ENCODE results near the gene KRT80. TPM values are rescaled to one million over a fixed set of nuclear protein-coding genes. Genes with fewer than 3 reads are reported as not detected.

KRT80 gene
- total RNA-seq, 1 experiment from 2014 or later: not detected

DNA sequence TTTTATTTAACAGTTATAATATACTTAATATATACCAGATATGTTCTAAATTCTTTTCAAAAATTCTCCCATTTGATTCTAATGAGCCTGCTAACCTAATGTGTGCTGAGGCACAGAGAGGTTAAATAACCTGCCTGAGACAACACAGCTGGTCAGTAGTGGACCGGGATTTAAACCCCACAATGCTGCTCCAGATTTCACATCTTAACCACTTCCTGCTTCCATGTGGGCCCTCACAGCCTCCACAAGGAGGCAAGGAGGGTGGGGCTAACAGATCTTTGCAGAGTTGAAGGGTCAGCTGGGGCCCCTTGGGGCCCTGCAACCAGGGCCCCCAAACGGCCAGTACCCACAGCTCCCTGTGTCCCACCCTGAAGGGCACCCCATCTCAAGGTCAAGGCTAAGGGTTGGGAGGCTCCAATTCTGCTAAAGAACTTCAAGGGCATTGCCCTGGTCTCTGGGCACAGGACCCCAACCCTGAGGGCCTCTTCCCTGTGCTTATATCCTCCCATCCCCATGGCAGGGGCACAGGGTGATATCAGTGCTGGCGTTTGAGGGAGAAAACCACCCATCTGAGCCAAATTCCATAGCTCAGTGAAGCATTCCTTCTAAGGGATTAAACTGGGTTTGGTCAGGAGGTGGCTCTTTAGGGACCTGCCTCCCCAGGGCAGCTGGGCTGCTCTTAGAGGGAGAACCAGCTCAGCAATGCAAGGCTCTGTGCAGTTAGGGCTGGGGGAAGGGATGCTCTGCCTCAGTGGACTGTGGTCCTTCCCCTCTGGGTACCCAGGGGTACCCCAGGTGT is 2.2 kb downstream of the KRT80 start:
- no peak overlapping the region for H2AFZ ChIP-seq (ENCODE audit: low read length)
- no peaks in the 10 kb centered on the region for H3K27me3 ChIP-seq (ENCODE audit: low read length)
- H3K36me3 ChIP-seq (ENCODE audit: insufficient read depth, low read length): no peaks in the 10 kb centered on the region
- no peaks in the 10 kb centered on the region for H3K4me1 ChIP-seq (ENCODE audit: low read length)
- no peaks in the 10 kb centered on the region for H3K79me2 ChIP-seq (ENCODE audit: low read length)
- H3K4me3 ChIP-seq (ENCODE audit: low read length): no peak overlapping the region
- no peaks in the 10 kb centered on the region for H4K20me1 ChIP-seq (ENCODE audit: insufficient read depth, low read depth, low read length)
- no peak for DNase-seq
- no peaks in the 10 kb centered on the region for H3K9me3 ChIP-seq (ENCODE audit: low read length)
- H3K4me2 ChIP-seq (ENCODE audit: low read depth, low read length, poor library complexity, severe bottlenecking): no peak overlapping the region
- H3K9ac ChIP-seq (ENCODE audit: low read length): no peak overlapping the region
- H3K9me2 ChIP-seq (replicated peaks; ENCODE audit: insufficient read depth, low read length): no peaks in the 10 kb centered on the region
- no peak overlapping the region for H3K27ac ChIP-seq (ENCODE audit: low read length)

DNA sequence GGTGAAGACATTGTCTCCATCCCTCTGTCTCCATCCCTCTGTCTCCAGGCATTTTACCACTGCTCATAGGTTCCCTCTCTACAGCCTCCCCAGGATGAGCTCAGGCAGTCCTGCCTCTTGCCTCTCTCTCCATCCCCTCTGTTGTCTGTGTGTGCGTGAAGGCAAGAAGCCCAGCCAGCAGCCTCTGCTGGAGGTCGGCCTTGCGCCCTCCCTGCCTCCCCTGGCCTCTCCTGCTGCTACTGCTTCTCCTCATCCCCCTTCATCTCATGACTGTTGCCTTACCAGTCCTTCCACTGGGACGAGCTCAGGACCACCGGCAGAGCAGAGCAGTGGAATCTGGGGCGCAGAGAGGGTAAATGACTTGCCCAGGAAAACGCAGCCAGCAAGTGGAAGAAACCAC is 3.2 kb downstream of the KRT80 start:
- DNase-seq: no peak
- no peak overlapping the region for H3K27ac ChIP-seq (ENCODE audit: low read length)
- no peaks in the 10 kb centered on the region for H3K36me3 ChIP-seq (ENCODE audit: insufficient read depth, low read length)
- no peak overlapping the region for H2AFZ ChIP-seq (ENCODE audit: low read length)
- H3K4me1 ChIP-seq (ENCODE audit: low read length): no peaks in the 10 kb centered on the region
- no peaks in the 10 kb centered on the region for H3K79me2 ChIP-seq (ENCODE audit: low read length)
- H3K9ac ChIP-seq (ENCODE audit: low read length): no peak overlapping the region
- no peaks in the 10 kb centered on the region for H3K9me3 ChIP-seq (ENCODE audit: low read length)
- no peak overlapping the region for H3K4me3 ChIP-seq (ENCODE audit: low read length)
- no peaks in the 10 kb centered on the region for H4K20me1 ChIP-seq (ENCODE audit: insufficient read depth, low read depth, low read length)
- H3K9me2 ChIP-seq (replicated peaks; ENCODE audit: insufficient read depth, low read length): no peaks in the 10 kb centered on the region
- no peak overlapping the region for H3K4me2 ChIP-seq (ENCODE audit: low read depth, low read length, poor library complexity, severe bottlenecking)
- no peaks in the 10 kb centered on the region for H3K27me3 ChIP-seq (ENCODE audit: low read length)

DNA sequence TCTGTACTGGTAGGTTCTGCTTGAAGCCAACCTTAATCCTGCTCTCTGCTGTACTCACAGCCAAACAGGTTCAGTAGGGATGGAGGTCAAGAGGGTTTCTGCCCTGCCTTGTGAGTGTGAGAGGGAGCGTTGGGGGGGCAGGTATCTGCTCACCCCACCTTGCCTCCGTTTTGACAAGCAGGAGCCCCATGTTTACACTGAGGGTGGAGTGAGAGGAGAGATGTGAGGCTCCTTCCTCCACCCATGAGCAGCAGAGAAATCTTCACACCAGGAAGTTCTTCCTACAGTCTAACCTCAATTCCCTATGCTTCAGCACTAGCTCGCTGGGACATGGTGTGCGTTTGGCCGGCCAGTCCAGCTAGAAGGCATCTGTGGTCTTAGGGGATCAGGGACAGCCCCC is 4.2 kb downstream of the KRT80 start:
- H3K4me3 ChIP-seq (ENCODE audit: low read length): no peak overlapping the region
- no peak overlapping the region for H3K4me2 ChIP-seq (ENCODE audit: low read depth, low read length, poor library complexity, severe bottlenecking)
- no peak overlapping the region for H3K9ac ChIP-seq (ENCODE audit: low read length)
- H4K20me1 ChIP-seq (ENCODE audit: insufficient read depth, low read depth, low read length): no peaks in the 10 kb centered on the region
- no peak for DNase-seq
- H2AFZ ChIP-seq (ENCODE audit: low read length): no peak overlapping the region
- no peaks in the 10 kb centered on the region for H3K36me3 ChIP-seq (ENCODE audit: insufficient read depth, low read length)
- H3K9me2 ChIP-seq (replicated peaks; ENCODE audit: insufficient read depth, low read length): no peaks in the 10 kb centered on the region
- H3K27ac ChIP-seq (ENCODE audit: low read length): no peak overlapping the region
- H3K27me3 ChIP-seq (ENCODE audit: low read length): no peaks in the 10 kb centered on the region
- H3K79me2 ChIP-seq (ENCODE audit: low read length): no peaks in the 10 kb centered on the region
- H3K9me3 ChIP-seq (ENCODE audit: low read length): no peaks in the 10 kb centered on the region
- H3K4me1 ChIP-seq (ENCODE audit: low read length): no peaks in the 10 kb centered on the region

GRCh38 chr12:52187206-52187605 is 4.6 kb downstream of the KRT80 start:
- Histone ChIP-seq H3K4me3 (ENCODE audit: low read length) (no peak overlapping the region), H3K79me2 (ENCODE audit: low read length) (no peaks in the 10 kb centered on the region), H4K20me1 (ENCODE audit: insufficient read depth, low read depth, low read length) (no peaks in the 10 kb centered on the region), H3K4me1 (ENCODE audit: low read length) (no peaks in the 10 kb centered on the region), H2AFZ (ENCODE audit: low read length) (no peak overlapping the region), H3K27ac (ENCODE audit: low read length) (no peak overlapping the region), H3K36me3 (ENCODE audit: insufficient read depth, low read length) (no peaks in the 10 kb centered on the region), H3K9me2 (replicated peaks; ENCODE audit: insufficient read depth, low read length) (no peaks in the 10 kb centered on the region), H3K9ac (ENCODE audit: low read length) (no peak overlapping the region), H3K27me3 (ENCODE audit: low read length) (no peaks in the 10 kb centered on the region), H3K9me3 (ENCODE audit: low read length) (no peaks in the 10 kb centered on the region), H3K4me2 (ENCODE audit: low read depth, low read length, poor library complexity, severe bottlenecking) (no peak overlapping the region)
- no peak for DNase-seq

DNA sequence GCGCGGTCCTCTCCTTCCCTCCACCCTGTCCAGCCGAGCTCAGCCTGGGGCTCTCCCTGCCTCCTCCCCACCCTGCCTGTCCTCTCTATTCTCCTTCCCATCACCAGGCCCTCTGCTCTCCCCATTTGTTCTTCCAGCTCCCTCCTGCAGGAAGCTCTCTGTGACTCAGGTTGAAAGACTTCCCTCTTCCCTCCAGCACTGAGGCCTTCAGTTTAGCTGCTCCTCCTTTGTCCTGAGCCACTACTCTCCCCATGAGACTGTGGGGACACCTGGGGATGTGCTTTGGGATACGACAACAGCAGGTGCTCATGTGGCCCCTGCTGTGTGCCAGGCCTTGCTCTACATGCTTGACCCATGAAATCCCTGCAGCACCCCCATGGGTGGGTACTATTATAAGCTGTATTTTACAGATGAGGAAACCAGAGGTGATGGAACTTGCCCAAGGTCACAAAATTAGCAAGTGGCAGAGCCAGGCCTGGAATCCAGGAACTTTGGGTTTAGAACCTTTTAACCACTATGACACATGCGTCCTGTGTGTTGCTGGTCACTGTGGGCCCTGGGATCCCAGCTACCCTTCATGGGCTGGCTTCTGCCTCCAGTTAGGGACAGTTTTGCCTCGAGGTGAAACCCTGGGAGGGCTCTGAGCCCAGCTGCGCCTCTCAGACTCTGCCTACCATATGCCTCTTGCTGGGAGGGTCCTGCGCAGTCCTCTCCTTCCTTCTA is 5.5 kb downstream of the KRT80 start:
- Histone ChIP-seq H3K79me2 (ENCODE audit: low read length) (no peaks in the 10 kb centered on the region), H3K4me2 (ENCODE audit: low read depth, low read length, poor library complexity, severe bottlenecking) (no peak overlapping the region), H3K4me1 (ENCODE audit: low read length) (no peaks in the 10 kb centered on the region), H4K20me1 (ENCODE audit: insufficient read depth, low read depth, low read length) (no peaks in the 10 kb centered on the region), H3K9me3 (ENCODE audit: low read length) (no peaks in the 10 kb centered on the region), H3K9ac (ENCODE audit: low read length) (no peak overlapping the region), H3K27ac (ENCODE audit: low read length) (no peak overlapping the region), H3K9me2 (replicated peaks; ENCODE audit: insufficient read depth, low read length) (no peaks in the 10 kb centered on the region), H3K27me3 (ENCODE audit: low read length) (no peaks in the 10 kb centered on the region), H3K4me3 (ENCODE audit: low read length) (no peak overlapping the region), H3K36me3 (ENCODE audit: insufficient read depth, low read length) (no peaks in the 10 kb centered on the region), H2AFZ (ENCODE audit: low read length) (no peak overlapping the region)
- DNase-seq: no peak

GRCh38 chr12:52185400-52185967 is 6.3 kb downstream of the KRT80 start:
- no peak overlapping the region for H3K9ac ChIP-seq (ENCODE audit: low read length)
- no peaks in the 10 kb centered on the region for H3K4me1 ChIP-seq (ENCODE audit: low read length)
- H3K36me3 ChIP-seq (ENCODE audit: insufficient read depth, low read length): no peaks in the 10 kb centered on the region
- H3K4me2 ChIP-seq (ENCODE audit: low read depth, low read length, poor library complexity, severe bottlenecking): no peak overlapping the region
- H3K79me2 ChIP-seq (ENCODE audit: low read length): no peaks in the 10 kb centered on the region
- DNase-seq: no peak
- no peak overlapping the region for H2AFZ ChIP-seq (ENCODE audit: low read length)
- no peak overlapping the region for H3K27ac ChIP-seq (ENCODE audit: low read length)
- H3K4me3 ChIP-seq (ENCODE audit: low read length): no peak overlapping the region
- no peaks in the 10 kb centered on the region for H3K9me2 ChIP-seq (replicated peaks; ENCODE audit: insufficient read depth, low read length)
- H4K20me1 ChIP-seq (ENCODE audit: insufficient read depth, low read depth, low read length): no peaks in the 10 kb centered on the region; the same call in 1 of the 2 replicates
- no peaks in the 10 kb centered on the region for H3K27me3 ChIP-seq (ENCODE audit: low read length)
- H3K9me3 ChIP-seq (ENCODE audit: low read length): no peaks in the 10 kb centered on the region

- no peak for DNase-seq
- Histone ChIP-seq H3K36me3 (ENCODE audit: insufficient read depth, low read length) (no peaks in the 10 kb centered on the region), H4K20me1 (ENCODE audit: insufficient read depth, low read depth, low read length) (no peaks in the 10 kb centered on the region; the same call in 1 of the 2 replicates), H3K27ac (ENCODE audit: low read length) (no peak overlapping the region), H3K4me2 (ENCODE audit: low read depth, low read length, poor library complexity, severe bottlenecking) (no peak overlapping the region), H3K27me3 (ENCODE audit: low read length) (no peaks in the 10 kb centered on the region), H3K4me1 (ENCODE audit: low read length) (no peaks in the 10 kb centered on the region), H2AFZ (ENCODE audit: low read length) (no peak overlapping the region), H3K9me3 (ENCODE audit: low read length) (no peaks in the 10 kb centered on the region), H3K9ac (ENCODE audit: low read length) (no peak overlapping the region), H3K4me3 (ENCODE audit: low read length) (no peak overlapping the region), H3K9me2 (replicated peaks; ENCODE audit: insufficient read depth, low read length) (no peaks in the 10 kb centered on the region), H3K79me2 (ENCODE audit: low read length) (no peaks in the 10 kb centered on the region)
Observed at GRCh38 chr12:52184813-52185212, 7.0 kb downstream of the KRT80 start.

DNA sequence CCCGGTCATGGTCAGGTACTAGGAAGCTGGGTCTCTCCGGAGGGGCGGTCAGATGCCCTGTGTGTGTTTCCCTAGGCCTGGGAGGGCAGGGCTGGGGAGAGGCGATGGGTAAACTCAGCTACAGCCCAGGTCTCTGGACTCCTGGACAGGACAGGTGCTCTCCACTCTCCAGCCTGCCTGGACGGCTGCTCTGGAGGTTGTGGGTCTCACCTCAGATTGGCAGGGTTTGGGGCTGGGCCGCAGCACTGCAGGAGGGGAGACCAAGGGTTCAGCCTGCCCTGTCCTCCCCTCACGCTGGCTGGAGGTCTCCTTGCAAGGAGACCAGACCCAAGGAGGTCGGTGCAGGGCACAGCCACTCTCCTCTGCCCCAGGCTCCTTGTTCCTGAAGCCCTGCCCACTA is 7.8 kb downstream of the KRT80 start:
- Histone ChIP-seq H3K4me1 (ENCODE audit: low read length) (no peaks in the 10 kb centered on the region), H3K9ac (ENCODE audit: low read length) (no peak overlapping the region), H2AFZ (ENCODE audit: low read length) (no peak overlapping the region), H3K27ac (ENCODE audit: low read length) (no peak overlapping the region), H3K36me3 (ENCODE audit: insufficient read depth, low read length) (no peaks in the 10 kb centered on the region), H3K27me3 (ENCODE audit: low read length) (no peaks in the 10 kb centered on the region), H3K9me3 (ENCODE audit: low read length) (no peaks in the 10 kb centered on the region), H3K4me3 (ENCODE audit: low read length) (no peak overlapping the region), H4K20me1 (ENCODE audit: insufficient read depth, low read depth, low read length) (no peaks in the 10 kb centered on the region; the same call in 1 of the 2 replicates), H3K4me2 (ENCODE audit: low read depth, low read length, poor library complexity, severe bottlenecking) (no peak overlapping the region), H3K79me2 (ENCODE audit: low read length) (no peaks in the 10 kb centered on the region), H3K9me2 (replicated peaks; ENCODE audit: insufficient read depth, low read length) (no peaks in the 10 kb centered on the region)
- DNase-seq: no peak

Data from Karpas-422 (cell line).